DOHH2 (cell line): Measurements from ENCODE around the gene HSF5.

Source experiments
- H3F3A ChIP-seq: fragments of 200-600 bp; sonication (generic), shearing (Covaris generic); 2 replicates; pipeline ENCODE4 v1.6.0; 2016; ENCODE audit warnings: antibody characterized with exemption, mild to moderate bottlenecking; ENCODE audit not compliant: control insufficient read depth, insufficient read depth
- H3K27ac ChIP-seq: fragments of 200-600 bp; sonication (generic); 2 replicates; pipeline ENCODE4 v1.5.1; 2014; ENCODE audit warnings: low read depth, mild to moderate bottlenecking, low read length, moderate library complexity
- H3K27me3 ChIP-seq: fragments of 200-600 bp; sonication (generic); 2 replicates; pipeline ENCODE4 v1.6.1; 2014; ENCODE audit warnings: mild to moderate bottlenecking, low read length, mixed read lengths; ENCODE audit not compliant: control insufficient read depth
- H3K36me3 ChIP-seq: fragments of 200-600 bp; sonication (generic); 2 replicates; pipeline ENCODE4 v1.6.1; 2014; ENCODE audit warnings: mild to moderate bottlenecking, low read length, moderate library complexity, mixed read lengths; ENCODE audit not compliant: control insufficient read depth
- H3K4me1 ChIP-seq: fragments of 200-600 bp; sonication (generic); 2 replicates; pipeline ENCODE4 v1.6.1; 2014; ENCODE audit warnings: mild to moderate bottlenecking, low read length, mixed read lengths; ENCODE audit not compliant: control insufficient read depth
- H3K4me2 ChIP-seq: fragments of 200-600 bp; sonication (generic); 2 replicates; pipeline ENCODE4 v1.6.0; 2014; ENCODE audit warnings: mild to moderate bottlenecking, low read length, moderate library complexity
- H3K4me3 ChIP-seq: fragments of 200-600 bp; sonication (generic); 2 replicates; pipeline ENCODE4 v1.5.1; 2014; ENCODE audit warnings: mild to moderate bottlenecking, low read length, mixed read lengths
- H3K79me2 ChIP-seq: fragments of 200-600 bp; sonication (generic); 2 replicates; pipeline ENCODE4 v1.6.1; 2014; ENCODE audit warnings: mild to moderate bottlenecking, low read length, mixed read lengths; ENCODE audit not compliant: control insufficient read depth
- H3K9me2 ChIP-seq: fragments of 200-600 bp; sonication (generic); replicated peaks from 2 replicates; pipeline ENCODE4 v1.6.1; 2014; ENCODE audit warnings: mild to moderate bottlenecking, low read length, mixed read lengths; ENCODE audit not compliant: control insufficient read depth
- H3K9me3 ChIP-seq: fragments of 200-600 bp; sonication (generic); 2 replicates; pipeline ENCODE4 v1.6.1; 2014; ENCODE audit warnings: antibody characterized with exemption, low read length, mixed read lengths; ENCODE audit not compliant: control insufficient read depth, insufficient read depth
- H4K20me1 ChIP-seq: fragments of 200-600 bp; sonication (generic); 2 replicates; pipeline ENCODE4 v1.6.0; 2014; ENCODE audit warnings: low read depth, mild to moderate bottlenecking, antibody characterized with exemption, low read length, moderate library complexity; ENCODE audit not compliant: control insufficient read depth, insufficient read depth
- EZH2phosphoT487 ChIP-seq: fragments of 200-600 bp; sonication (generic); IDR thresholded peaks from 2 replicates; pipeline ENCODE4 v1.6.1; 2017; ENCODE audit warnings: borderline replicate concordance, mild to moderate bottlenecking, antibody characterized with exemption, low read length, moderate library complexity, mixed read lengths
- TF ChIP-seq, protein P1 (sequence below): fragments of 200-600 bp; sonication (generic); IDR thresholded peaks from one replicate; pipeline ENCODE4 v1.5.1; 2014; ENCODE audit warnings: antibody characterized with exemption, mild to moderate bottlenecking, low read depth, low read length; ENCODE audit not compliant: poor library complexity, severe bottlenecking

The HSF5 gene, protein sequence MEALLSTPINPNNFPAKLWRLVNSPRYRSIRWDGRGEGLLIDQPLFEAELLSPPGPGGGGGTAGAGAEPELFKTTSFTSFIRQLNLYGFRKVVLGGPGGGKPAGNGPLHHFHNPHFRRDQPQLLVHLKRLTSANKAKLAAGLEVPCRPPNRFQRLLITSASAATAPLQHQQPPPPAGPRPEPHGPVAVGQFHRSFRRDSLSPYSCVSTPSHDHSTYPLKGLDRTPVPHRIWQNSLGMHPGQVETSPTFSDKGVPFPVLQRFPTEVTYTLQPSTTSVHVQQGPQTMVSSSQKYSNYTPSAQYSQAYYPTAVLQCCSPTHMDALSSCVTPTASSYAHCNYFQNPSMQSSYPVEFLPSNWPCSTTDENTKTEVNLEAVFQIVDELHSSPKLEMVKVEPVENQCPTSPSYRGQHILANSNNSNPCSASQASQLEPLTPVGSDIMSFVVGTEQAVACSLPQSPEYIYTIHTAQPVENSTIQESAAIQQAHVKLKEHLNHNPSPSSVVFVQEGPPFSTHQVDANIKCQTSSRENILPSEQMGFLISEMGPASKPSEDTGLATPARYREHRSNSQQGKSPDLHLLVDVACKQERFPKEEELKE

DNA sequence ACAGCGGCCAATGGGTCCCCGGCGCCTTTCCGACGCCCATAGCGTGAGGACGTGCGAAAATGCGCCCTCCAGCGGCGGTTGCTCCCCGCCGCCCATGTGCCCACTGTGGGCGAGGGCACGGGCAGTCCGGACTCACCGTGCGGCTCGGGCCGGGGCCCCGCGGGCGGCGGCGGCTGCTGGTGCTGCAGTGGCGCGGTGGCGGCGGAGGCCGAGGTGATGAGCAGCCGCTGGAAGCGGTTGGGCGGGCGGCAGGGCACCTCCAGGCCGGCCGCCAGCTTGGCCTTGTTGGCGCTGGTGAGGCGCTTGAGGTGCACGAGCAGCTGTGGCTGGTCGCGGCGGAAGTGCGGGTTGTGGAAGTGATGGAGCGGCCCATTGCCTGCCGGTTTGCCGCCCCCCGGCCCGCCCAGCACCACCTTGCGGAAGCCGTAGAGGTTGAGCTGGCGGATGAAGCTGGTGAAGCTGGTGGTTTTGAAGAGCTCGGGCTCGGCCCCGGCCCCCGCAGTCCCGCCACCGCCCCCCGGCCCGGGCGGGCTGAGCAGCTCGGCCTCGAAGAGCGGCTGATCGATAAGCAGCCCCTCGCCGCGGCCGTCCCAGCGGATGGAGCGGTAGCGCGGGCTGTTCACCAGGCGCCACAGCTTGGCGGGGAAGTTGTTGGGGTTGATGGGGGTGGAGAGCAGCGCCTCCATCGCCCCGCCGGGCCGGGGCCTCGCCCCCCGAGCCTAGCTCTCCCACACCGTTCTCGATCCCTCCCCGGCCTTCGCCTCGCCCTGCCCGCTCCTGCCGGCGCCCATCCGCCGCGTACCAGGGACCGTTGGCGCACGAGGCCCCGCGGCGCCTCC is at the start of gene HSF5:
Gene HSF5 (minus strand): TSS at position 820 of the 839 bp plus-strand sequence. CDS start 134 bp downstream, at position 686.
- Histone ChIP-seq H3K79me2 (no peaks in the 10 kb centered on the region), H3K9me2 (no peaks in the 10 kb centered on the region), H3K4me2 (no peak within 1 kb of the TSS), H3F3A (0 out of 2 replicates have a peak, but pooled peaks cover 4% of the 10 kb centered on the region), H3K9me3 (no peaks in the 10 kb centered on the region), H4K20me1 (no peaks in the 10 kb centered on the region), H3K4me3 (no peak within 1 kb of the TSS), H3K27me3 (no peaks in the 10 kb centered on the region), H3K4me1 (no peaks in the 10 kb centered on the region), H3K36me3 (peaks cover 39% of the 10 kb centered on the region), H3K27ac (no peak within 1 kb of the TSS)
- TF ChIP-seq EZH2phosphoT487: no peak
- TF ChIP-seq, protein P1, sequence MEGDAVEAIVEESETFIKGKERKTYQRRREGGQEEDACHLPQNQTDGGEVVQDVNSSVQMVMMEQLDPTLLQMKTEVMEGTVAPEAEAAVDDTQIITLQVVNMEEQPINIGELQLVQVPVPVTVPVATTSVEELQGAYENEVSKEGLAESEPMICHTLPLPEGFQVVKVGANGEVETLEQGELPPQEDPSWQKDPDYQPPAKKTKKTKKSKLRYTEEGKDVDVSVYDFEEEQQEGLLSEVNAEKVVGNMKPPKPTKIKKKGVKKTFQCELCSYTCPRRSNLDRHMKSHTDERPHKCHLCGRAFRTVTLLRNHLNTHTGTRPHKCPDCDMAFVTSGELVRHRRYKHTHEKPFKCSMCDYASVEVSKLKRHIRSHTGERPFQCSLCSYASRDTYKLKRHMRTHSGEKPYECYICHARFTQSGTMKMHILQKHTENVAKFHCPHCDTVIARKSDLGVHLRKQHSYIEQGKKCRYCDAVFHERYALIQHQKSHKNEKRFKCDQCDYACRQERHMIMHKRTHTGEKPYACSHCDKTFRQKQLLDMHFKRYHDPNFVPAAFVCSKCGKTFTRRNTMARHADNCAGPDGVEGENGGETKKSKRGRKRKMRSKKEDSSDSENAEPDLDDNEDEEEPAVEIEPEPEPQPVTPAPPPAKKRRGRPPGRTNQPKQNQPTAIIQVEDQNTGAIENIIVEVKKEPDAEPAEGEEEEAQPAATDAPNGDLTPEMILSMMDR: no peak

DNA sequence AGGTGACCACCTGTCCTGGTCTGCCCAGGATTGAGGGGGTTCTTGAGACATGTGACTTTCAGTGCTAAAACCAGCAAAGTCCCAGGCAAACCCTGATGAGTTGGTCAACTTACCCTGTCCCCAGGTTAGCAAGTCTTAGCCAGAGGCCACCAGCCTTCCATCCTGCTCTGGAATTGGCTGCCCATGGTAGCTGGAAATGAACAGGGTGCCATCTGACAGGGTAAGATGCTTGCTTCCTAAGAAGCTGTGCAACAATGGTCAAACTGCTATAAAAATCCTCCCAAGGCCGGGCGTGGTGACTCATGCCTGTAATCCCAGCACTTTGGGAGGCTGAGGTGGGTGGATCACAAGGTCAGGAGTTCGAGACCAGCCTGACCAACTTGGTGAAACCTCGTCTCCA is 49.1 kb upstream of the HSF5 start:
- TF ChIP-seq, protein P1: no peak
- no peak overlapping the region for H3K4me2 ChIP-seq
- H3K36me3 ChIP-seq: no peaks in the 10 kb centered on the region
- H3K4me3 ChIP-seq: no peak overlapping the region
- no peaks in the 10 kb centered on the region for H4K20me1 ChIP-seq
- H3K27me3 ChIP-seq: peaks cover 19% of the 10 kb centered on the region
- no peaks in the 10 kb centered on the region for H3K9me2 ChIP-seq
- H3K9me3 ChIP-seq: no peaks in the 10 kb centered on the region
- H3K27ac ChIP-seq: no peak overlapping the region
- no peaks in the 10 kb centered on the region for H3F3A ChIP-seq
- H3K79me2 ChIP-seq: no peaks in the 10 kb centered on the region
- H3K4me1 ChIP-seq: peaks cover 4% of the 10 kb centered on the region

DNA sequence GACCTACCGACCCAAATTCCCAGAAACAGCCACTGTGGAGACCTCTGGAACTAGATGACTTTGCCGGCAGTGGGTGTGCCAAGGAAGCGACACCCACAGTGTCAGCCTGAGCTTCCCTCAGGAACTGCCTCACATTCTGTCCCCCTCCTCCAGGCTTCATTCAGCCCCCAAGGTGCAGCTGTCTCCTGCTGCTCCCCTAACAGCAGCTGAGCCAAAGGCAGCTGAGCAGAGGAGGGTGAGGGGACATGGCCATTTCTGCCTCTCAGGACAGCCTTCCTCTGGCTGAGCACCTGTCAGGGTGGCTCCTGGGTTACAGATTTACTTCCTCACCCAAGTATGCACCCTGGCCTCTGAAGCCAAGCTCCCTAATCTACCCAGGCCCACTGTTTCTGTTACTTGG is 48.3 kb upstream of the HSF5 start:
- H4K20me1 ChIP-seq: no peaks in the 10 kb centered on the region
- TF ChIP-seq EZH2phosphoT487: no peak
- TF ChIP-seq, protein P1: no peak
- H3K4me1 ChIP-seq: peaks cover 9% of the 10 kb centered on the region
- H3K9me2 ChIP-seq: no peaks in the 10 kb centered on the region
- no peaks in the 10 kb centered on the region for H3F3A ChIP-seq
- no peak overlapping the region for H3K4me2 ChIP-seq
- no peak overlapping the region for H3K27ac ChIP-seq
- H3K79me2 ChIP-seq: no peaks in the 10 kb centered on the region
- no peaks in the 10 kb centered on the region for H3K9me3 ChIP-seq
- H3K27me3 ChIP-seq: peaks cover 24% of the 10 kb centered on the region
- no peak overlapping the region for H3K4me3 ChIP-seq
- H3K36me3 ChIP-seq: no peaks in the 10 kb centered on the region
